ENCODE data around the gene PARPBP.
"Not testable (repeated sequence)": the region's sequence is repeated elsewhere in the genome, so short reads cannot be mapped to it uniquely, and the experiment has no call there.

The PARPBP gene

DNA sequence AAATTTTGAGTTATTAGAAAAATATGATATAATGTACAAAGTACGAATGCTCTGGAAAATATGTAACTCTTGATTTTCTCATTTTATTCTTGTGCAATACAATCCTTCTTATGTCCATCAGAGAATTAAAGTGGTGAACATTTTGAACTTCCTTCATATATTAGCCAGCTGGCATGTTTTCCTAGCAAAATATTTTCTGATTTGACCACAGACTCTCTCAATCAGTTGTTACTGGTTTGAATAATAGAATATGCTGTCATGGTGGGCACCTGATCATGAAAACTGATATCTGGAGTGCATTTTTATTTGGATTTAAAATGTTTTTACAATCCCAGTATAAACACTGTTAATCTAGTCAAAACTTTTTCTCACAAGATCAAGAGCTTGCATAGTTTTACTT is 24.2 kb downstream of the PARPBP start:
- intact Hi-C loops (cut with DNase I; ENCODE audit: low total_unique reads) = no loop called here
- H3K27me3 ChIP-seq = no peaks in the 10 kb centered on the region
- no peaks in the 10 kb centered on the region for H3K9me3 ChIP-seq
- no peak overlapping the region for H3K27ac ChIP-seq
- no peaks in the 10 kb centered on the region for H3K4me1 ChIP-seq
- TF ChIP-seq, protein P1, sequence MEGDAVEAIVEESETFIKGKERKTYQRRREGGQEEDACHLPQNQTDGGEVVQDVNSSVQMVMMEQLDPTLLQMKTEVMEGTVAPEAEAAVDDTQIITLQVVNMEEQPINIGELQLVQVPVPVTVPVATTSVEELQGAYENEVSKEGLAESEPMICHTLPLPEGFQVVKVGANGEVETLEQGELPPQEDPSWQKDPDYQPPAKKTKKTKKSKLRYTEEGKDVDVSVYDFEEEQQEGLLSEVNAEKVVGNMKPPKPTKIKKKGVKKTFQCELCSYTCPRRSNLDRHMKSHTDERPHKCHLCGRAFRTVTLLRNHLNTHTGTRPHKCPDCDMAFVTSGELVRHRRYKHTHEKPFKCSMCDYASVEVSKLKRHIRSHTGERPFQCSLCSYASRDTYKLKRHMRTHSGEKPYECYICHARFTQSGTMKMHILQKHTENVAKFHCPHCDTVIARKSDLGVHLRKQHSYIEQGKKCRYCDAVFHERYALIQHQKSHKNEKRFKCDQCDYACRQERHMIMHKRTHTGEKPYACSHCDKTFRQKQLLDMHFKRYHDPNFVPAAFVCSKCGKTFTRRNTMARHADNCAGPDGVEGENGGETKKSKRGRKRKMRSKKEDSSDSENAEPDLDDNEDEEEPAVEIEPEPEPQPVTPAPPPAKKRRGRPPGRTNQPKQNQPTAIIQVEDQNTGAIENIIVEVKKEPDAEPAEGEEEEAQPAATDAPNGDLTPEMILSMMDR (IDR thresholded peaks at IDR 0.05) = no peak
- DNase-seq = no peak
- no peak overlapping the region for H3K4me3 ChIP-seq
- no peaks in the 10 kb centered on the region for H3K36me3 ChIP-seq

DNA sequence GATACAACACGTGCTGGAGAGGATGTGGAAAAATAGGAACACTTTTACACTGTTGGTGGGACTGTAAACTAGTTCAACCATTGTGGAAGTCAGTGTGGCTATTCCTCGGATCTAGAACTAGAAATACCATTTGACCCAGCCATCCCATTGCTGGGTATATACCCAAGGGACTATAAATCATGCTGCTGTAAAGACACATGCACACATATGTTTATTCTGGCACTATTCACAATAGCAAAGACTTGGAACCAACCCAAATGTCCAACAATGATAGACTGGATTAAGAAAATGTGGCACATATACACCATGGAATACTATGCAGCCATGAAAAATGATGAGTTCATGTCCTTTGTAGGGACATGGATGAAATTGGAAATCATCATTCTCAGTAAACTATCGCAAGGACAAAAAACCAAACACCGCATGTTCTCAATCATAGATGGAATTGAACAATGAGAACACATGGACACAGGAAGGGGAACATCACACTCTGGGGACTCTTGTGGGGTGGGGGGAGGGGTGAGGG is 27.1 kb downstream of the PARPBP start:
- H3K9me3 ChIP-seq; H3K27me3 ChIP-seq; DNase-seq; H3K36me3 ChIP-seq; H3K4me1 ChIP-seq; intact Hi-C loops (cut with DNase I; ENCODE audit: low total_unique reads); H3K4me3 ChIP-seq; H3K27ac ChIP-seq: not testable (repeated sequence)

DNA sequence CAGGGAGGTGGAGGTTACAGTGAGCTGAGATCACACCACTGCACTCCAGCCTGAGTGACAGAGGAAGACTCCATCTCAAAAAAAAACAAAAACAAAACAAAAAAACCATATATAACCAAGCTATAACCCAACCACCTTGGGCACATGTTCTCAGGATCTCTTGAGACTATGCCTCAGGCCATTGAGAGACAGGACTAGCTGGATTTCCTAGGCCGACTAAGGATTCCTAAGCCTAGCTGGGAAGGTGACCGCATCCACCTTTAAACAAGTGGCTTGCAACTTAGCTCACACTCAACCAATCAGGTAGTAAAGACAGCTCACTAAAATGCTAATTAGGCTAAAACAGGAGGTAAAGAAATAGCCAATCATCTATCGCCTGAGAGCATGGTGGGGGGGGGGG is 35.2 kb downstream of the PARPBP start:
- H3K36me3 ChIP-seq; H3K9me3 ChIP-seq; H3K27me3 ChIP-seq; H3K27ac ChIP-seq; H3K4me3 ChIP-seq; H3K4me1 ChIP-seq; intact Hi-C loops (cut with DNase I; ENCODE audit: low total_unique reads); DNase-seq: not testable (repeated sequence)

DNA sequence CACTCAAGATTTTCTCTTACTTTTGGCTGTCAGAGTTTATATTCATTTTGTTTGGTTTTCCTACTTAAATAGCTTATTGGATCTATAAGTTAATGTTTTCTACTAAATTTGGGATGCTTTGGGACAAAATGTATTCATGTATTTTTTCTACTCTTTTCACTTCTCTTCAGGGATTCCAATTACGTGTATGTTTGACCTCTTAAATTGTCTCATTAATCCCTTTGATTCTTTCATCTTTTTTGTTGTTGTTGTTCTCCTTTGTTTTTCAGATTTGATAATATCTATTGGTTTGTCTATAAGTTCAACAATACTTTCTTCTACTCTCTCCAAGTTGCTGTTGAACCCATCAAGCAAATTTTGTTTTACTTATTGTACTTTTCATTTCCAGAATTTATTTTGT is 43.4 kb downstream of the PARPBP start:
- Histone ChIP-seq H3K36me3 (no peaks in the 10 kb centered on the region), H3K27me3 (no peaks in the 10 kb centered on the region), H3K4me1 (no peaks in the 10 kb centered on the region), H3K9me3 (no peaks in the 10 kb centered on the region), H3K4me3 (no peak overlapping the region), H3K27ac (no peak overlapping the region)
- intact Hi-C loops (cut with DNase I; ENCODE audit: low total_unique reads) = no loop called here
- TF ChIP-seq, protein P1 (IDR thresholded peaks at IDR 0.05) = no peak
- no peak for DNase-seq

DNA sequence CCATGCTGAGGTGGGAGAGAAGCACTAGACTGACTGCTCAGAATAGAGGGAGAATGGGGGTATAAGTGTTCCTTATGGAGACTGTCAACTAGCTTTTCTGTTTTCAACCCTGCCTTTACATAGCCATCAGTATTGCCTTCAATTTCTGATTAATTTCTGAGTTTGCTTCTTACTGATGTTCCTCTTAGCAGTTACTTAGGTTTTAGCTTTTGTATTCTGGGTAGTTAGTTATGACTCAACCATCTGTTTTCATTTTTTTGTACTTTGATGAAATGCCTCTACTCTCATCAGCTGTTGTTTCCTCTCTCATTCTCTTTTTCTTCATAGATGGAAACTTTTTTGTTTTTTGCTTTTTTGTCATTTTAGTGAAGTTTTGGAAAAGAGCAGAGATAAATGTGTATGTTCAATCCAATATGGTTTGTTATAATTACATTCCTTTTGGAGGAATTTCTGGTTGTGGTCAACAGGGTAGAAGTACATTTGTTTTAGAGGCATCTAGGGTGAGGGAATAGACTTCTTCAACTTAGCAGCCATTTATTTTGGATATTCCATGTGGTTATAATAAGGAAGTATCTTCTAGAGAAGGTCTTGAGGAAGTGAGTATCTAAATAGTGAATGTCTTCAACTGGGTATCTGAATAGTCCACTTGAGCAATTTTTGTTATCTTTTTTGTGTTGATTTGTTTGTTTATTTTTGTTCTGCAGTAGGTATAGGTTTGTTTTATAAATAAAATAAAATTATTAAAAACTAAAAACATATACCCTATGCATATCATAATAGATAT is 48.0 kb downstream of the PARPBP start:
- Histone ChIP-seq H3K9me3 (no peaks in the 10 kb centered on the region), H3K4me1 (peaks cover 0 to 14% (median 7%) of the 10 kb centered on the region in 4 donors), H3K27ac (no peak overlapping the region), H3K4me3 (no peak overlapping the region), H3K36me3 (no peaks in the 10 kb centered on the region), H3K27me3 (no peaks in the 10 kb centered on the region)
- no peak for DNase-seq
- intact Hi-C loops (cut with DNase I; ENCODE audit: low total_unique reads) = no loop called here
- TF ChIP-seq, protein P1 (IDR thresholded peaks at IDR 0.05) = no peak

DNA sequence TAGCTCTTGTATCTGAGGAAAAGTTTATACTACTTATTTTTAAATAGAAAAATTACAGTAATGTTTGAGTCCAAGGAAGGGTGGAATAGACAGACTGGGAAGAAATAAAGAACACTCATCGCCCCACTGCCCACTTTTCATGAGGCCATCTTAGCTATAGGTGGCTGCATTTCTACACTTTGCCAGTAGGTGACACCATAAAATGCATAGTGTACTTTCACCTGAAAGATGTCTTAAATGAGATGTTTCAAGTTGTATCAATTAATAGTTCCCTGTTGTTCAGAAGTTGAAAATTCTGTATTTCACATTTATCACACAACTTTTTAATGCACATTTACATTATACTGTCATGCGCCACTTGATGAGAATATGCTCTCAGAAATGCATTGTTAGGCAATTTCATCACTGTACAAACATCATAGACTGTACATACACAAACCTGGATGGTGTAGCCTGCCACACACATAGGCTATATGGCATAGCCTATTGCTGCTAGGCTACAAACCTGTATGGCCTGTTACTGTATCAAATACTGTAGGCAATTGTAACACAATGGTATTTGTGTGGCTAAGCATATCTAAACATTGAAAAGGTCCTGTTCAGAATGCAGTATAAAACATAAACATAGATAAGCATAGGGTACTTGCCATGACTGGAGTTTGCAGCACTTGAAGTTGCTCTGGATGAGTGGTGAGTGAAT is 50.1 kb downstream of the PARPBP start:
- no peak for DNase-seq
- intact Hi-C loops (cut with DNase I; ENCODE audit: low total_unique reads) = no loop called here

More for the DNA sequence above, 50.1 kb downstream of the PARPBP start:
- Histone ChIP-seq H3K9me3 (no peaks in the 10 kb centered on the region), H3K27me3 (no peaks in the 10 kb centered on the region), H3K4me1 (peaks cover 0 to 14% (median 7%) of the 10 kb centered on the region in 4 donors), H3K27ac (no peak overlapping the region), H3K4me3 (no peak overlapping the region), H3K36me3 (no peaks in the 10 kb centered on the region)
- TF ChIP-seq, protein P1 (IDR thresholded peaks at IDR 0.05) = peak; percentile 44 to 54
